GM21576 (cell line): ENCODE measurements around the gene LSM11.
"Not testable (repeated sequence)": the region's sequence is repeated elsewhere in the genome, so short reads cannot be mapped to it uniquely, and the experiment has no call there.

Experiments used
- ATAC-seq: cut with Tn5 transposase; IDR thresholded peaks from one replicate; pipeline ENCODE4 v1.9.1; 2021; ENCODE audit warnings: mild to moderate bottlenecking, moderate library complexity; ENCODE audit not compliant: unreplicated experiment

LSM11 gene

GRCh38 chr5:157743163-157744050 lies at the start of gene LSM11:
Gene LSM11, plus strand, starts transcription at chr5:157743712. Its CDS starts 39 bp downstream, at chr5:157743751.
- peak; percentile 94 for ATAC-seq

- ATAC-seq = not testable (repeated sequence)
Observed at GRCh38 chr5:157693816-157694215, 49.7 kb upstream of the LSM11 start.

- ATAC-seq = not testable (repeated sequence)
Observed at GRCh38 chr5:157696154-157696553, 47.4 kb upstream of the LSM11 start.

GRCh38 chr5:157698674-157699073 lies 44.8 kb upstream of the LSM11 start:
- ATAC-seq = not testable (repeated sequence)

- ATAC-seq = no peak
Observed at GRCh38 chr5:157703736-157704135, 39.8 kb upstream of the LSM11 start.

GRCh38 chr5:157708866-157709265 lies 34.6 kb upstream of the LSM11 start:
- ATAC-seq = no peak

GRCh38 chr5:157709346-157709745 lies 34.2 kb upstream of the LSM11 start:
- ATAC-seq = no peak

- no peak for ATAC-seq
Observed at GRCh38 chr5:157710431-157710830, 33.1 kb upstream of the LSM11 start.

- no peak for ATAC-seq
Observed at GRCh38 chr5:157710882-157711281, 32.6 kb upstream of the LSM11 start.

GRCh38 chr5:157713830-157714595 lies 29.5 kb upstream of the LSM11 start:
- ATAC-seq = no peak

- ATAC-seq = no peak
Observed at GRCh38 chr5:157714596-157714864, 29.0 kb upstream of the LSM11 start.

GRCh38 chr5:157718519-157718918 lies 25.0 kb upstream of the LSM11 start:
- peak; percentile 75 for ATAC-seq

GRCh38 chr5:157719245-157719644 lies 24.3 kb upstream of the LSM11 start:
- ATAC-seq = no peak

- no peak for ATAC-seq
Observed at GRCh38 chr5:157721159-157721558, 22.4 kb upstream of the LSM11 start.

GRCh38 chr5:157722895-157723294 lies 20.6 kb upstream of the LSM11 start:
- ATAC-seq = not testable (repeated sequence)

GRCh38 chr5:157726607-157727006 lies 16.9 kb upstream of the LSM11 start:
- not testable (repeated sequence) for ATAC-seq

GRCh38 chr5:157727858-157728257 lies 15.7 kb upstream of the LSM11 start:
- ATAC-seq = not testable (repeated sequence)

- ATAC-seq = peak; percentile 70
Observed at GRCh38 chr5:157729858-157730257, 13.7 kb upstream of the LSM11 start.

- no peak for ATAC-seq
Observed at GRCh38 chr5:157730900-157731271, 12.6 kb upstream of the LSM11 start.

GRCh38 chr5:157731272-157732129 lies 12.0 kb upstream of the LSM11 start, which contains the start of gene THG1L:
Gene THG1L, plus strand, starts transcription at chr5:157731420. Its CDS starts 21 bp downstream, at chr5:157731441.
- ATAC-seq = peak; percentile 93

- ATAC-seq = no peak
Observed at GRCh38 chr5:157732130-157732514, 11.4 kb upstream of the LSM11 start.
